Glutamatergic neuron (in vitro differentiated cells): ENCODE measurements around the gene BTNL2. TPM values are rescaled to one million over a fixed set of nuclear protein-coding genes. Genes with fewer than 3 reads are reported as not detected.

Experiments used
- DNase-seq: peaks from one replicate; pipeline ENCODE4 v3.0.0; 2022
- H3K27ac Mint-ChIP-seq: one replicate; pipeline ENCODE4 v1.8.0; 2020; ENCODE audit warnings: mild to moderate bottlenecking, mixed read lengths, inconsistent platforms; ENCODE audit not compliant: unreplicated experiment
- H3K27me3 Mint-ChIP-seq: one replicate; pipeline ENCODE4 v1.8.0; 2020; ENCODE audit warnings: mild to moderate bottlenecking, moderate library complexity, mixed read lengths, inconsistent platforms; ENCODE audit not compliant: unreplicated experiment
- H3K36me3 Mint-ChIP-seq: one replicate; pipeline ENCODE4 v1.8.0; 2020; ENCODE audit warnings: mild to moderate bottlenecking, mixed read lengths, inconsistent platforms; ENCODE audit not compliant: unreplicated experiment
- H3K4me1 Mint-ChIP-seq: one replicate; pipeline ENCODE4 v1.8.0; 2020; ENCODE audit warnings: mild to moderate bottlenecking, low read depth, mixed read lengths, inconsistent platforms; ENCODE audit not compliant: unreplicated experiment
- H3K4me3 Mint-ChIP-seq: one replicate; pipeline ENCODE4 v1.8.0; 2020; ENCODE audit warnings: mild to moderate bottlenecking, mixed read lengths, inconsistent platforms; ENCODE audit not compliant: unreplicated experiment
- H3K9me3 Mint-ChIP-seq: one replicate; pipeline ENCODE4 v1.8.0; 2020; ENCODE audit warnings: mild to moderate bottlenecking, moderate library complexity, mixed read lengths, inconsistent platforms; ENCODE audit not compliant: unreplicated experiment
- total RNA-seq: library from RNA; stranded (reverse); fragmentation: NEBNext Ultra II Directional; extraction: Animal tissue kit (Norgen Biotek cat#: 25700); gene quantifications from one replicate; pipeline ENCODE4 v1.2.1, GENCODE V29; 2021; ENCODE audit not compliant: unreplicated experiment
- TF ChIP-seq, protein P1 (sequence below): fragments of 200-600 bp; sonication (generic); IDR thresholded peaks from one replicate; pipeline ENCODE4 v1.5.0; 2021; ENCODE audit not compliant: partially characterized antibody, unreplicated experiment

BTNL2 gene
- total RNA-seq, 1 donor from 2014 or later, result not detected

DNA sequence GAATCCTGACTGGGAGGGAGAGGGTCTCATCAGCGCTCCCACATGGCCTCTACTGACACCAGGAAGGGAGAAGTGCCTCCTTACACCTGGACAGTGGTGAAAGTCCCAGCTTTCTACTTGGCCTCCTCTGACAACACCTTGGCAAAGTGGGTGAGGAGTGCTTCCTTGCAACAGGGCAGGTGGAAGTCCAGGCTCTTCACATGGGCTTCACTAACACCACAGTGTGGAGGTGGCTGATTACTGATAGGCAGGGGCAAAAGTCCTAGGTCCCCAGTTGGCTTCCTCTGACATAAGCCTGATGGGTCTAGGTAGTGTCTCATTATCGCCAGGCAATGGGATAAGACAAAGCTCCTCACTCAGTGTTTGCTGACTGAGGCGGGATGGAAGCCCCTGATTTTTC lies 23.2 kb upstream of the BTNL2 start:
- no peaks in the 10 kb centered on the region for H3K36me3 Mint-ChIP-seq
- H3K9me3 Mint-ChIP-seq, result no peaks in the 10 kb centered on the region
- H3K27me3 Mint-ChIP-seq, result no peaks in the 10 kb centered on the region
- H3K27ac Mint-ChIP-seq, result no peak overlapping the region
- H3K4me3 Mint-ChIP-seq, result no peak overlapping the region
- H3K4me1 Mint-ChIP-seq, result no peaks in the 10 kb centered on the region
- TF ChIP-seq, protein P1, sequence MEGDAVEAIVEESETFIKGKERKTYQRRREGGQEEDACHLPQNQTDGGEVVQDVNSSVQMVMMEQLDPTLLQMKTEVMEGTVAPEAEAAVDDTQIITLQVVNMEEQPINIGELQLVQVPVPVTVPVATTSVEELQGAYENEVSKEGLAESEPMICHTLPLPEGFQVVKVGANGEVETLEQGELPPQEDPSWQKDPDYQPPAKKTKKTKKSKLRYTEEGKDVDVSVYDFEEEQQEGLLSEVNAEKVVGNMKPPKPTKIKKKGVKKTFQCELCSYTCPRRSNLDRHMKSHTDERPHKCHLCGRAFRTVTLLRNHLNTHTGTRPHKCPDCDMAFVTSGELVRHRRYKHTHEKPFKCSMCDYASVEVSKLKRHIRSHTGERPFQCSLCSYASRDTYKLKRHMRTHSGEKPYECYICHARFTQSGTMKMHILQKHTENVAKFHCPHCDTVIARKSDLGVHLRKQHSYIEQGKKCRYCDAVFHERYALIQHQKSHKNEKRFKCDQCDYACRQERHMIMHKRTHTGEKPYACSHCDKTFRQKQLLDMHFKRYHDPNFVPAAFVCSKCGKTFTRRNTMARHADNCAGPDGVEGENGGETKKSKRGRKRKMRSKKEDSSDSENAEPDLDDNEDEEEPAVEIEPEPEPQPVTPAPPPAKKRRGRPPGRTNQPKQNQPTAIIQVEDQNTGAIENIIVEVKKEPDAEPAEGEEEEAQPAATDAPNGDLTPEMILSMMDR, result no peak
- DNase-seq, result no peak

DNA sequence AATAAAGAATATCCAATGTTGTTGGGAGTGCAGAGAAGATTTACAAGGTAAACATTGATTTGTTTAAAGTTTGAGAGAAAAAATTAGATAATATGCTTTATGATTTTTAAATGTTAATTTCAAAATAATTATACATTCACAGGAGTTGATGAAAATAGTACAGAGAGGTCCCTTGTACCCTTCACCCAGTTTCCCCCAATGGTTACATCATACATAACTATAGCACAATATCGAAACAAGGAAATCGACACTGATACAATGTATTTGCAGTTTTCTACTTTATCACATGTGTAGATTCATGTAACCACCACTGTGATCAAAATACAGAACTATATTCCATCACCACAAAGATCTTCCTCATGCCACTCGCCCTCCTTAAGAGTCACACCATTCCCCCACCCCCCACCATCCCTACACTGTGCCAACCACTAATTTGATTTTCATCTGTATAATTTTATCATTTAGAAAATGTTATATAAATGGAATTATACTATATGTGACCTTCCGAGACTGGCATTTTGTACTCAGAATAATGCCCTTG lies 21.0 kb upstream of the BTNL2 start:
- H3K9me3 Mint-ChIP-seq, result no peaks in the 10 kb centered on the region
- H3K4me1 Mint-ChIP-seq, result no peaks in the 10 kb centered on the region
- no peaks in the 10 kb centered on the region for H3K36me3 Mint-ChIP-seq
- H3K27me3 Mint-ChIP-seq, result peaks cover 2% of the 10 kb centered on the region
- TF ChIP-seq, protein P1, result no peak
- H3K27ac Mint-ChIP-seq, result no peak overlapping the region
- H3K4me3 Mint-ChIP-seq, result no peak overlapping the region
- DNase-seq, result no peak

DNA sequence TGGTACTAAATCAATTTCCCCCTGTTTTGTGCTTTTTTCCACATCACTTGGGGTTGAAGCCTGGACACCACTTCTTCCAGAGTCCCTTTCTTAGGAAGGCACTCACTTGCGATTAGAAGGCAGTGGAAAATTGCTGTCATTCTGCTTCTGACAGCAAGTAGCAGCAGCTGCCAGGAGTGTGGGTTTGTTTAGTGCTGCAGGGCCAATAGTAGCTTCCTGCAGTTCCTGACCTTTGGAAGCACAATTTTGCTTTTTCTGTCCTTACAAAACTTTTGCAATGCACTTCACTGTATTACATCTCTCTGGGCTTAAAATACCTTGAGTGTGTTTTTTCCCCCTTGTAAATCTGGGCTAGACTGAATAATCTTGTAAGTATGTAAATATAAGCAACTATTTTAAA lies 20.2 kb upstream of the BTNL2 start:
- H3K9me3 Mint-ChIP-seq, result no peaks in the 10 kb centered on the region
- peaks cover 2% of the 10 kb centered on the region for H3K4me1 Mint-ChIP-seq
- no peak overlapping the region for H3K4me3 Mint-ChIP-seq
- H3K27me3 Mint-ChIP-seq, result peaks cover 2% of the 10 kb centered on the region
- DNase-seq, result no peak
- H3K27ac Mint-ChIP-seq, result no peak overlapping the region
- H3K36me3 Mint-ChIP-seq, result no peaks in the 10 kb centered on the region
- TF ChIP-seq, protein P1, result no peak

DNA sequence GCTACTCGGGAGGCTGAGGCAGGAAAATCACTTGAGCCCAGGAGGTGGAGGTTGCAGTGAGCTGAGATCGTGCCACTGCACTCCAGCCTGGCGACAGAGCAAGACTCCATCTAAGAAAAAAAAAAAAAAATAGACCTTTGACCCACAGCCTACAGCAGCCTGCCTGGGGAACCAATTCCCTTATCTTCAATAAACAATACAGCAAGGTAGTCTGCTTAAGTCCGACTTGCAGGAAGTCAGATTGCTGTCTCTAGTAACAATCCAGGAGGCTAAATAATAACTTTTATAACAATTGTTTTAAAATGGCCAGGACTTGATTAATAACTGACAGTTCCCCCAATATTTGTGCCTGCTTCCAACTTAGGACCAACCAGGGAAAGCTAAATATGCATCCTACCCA lies 19.4 kb upstream of the BTNL2 start:
- Mint-ChIP-seq H3K4me1 (peaks cover 2% of the 10 kb centered on the region), H3K9me3 (no peaks in the 10 kb centered on the region), H3K27me3 (peaks cover 3% of the 10 kb centered on the region), H3K4me3 (no peak overlapping the region), H3K27ac (no peak overlapping the region), H3K36me3 (no peaks in the 10 kb centered on the region)
- TF ChIP-seq, protein P1, result no peak
- no peak for DNase-seq

DNA sequence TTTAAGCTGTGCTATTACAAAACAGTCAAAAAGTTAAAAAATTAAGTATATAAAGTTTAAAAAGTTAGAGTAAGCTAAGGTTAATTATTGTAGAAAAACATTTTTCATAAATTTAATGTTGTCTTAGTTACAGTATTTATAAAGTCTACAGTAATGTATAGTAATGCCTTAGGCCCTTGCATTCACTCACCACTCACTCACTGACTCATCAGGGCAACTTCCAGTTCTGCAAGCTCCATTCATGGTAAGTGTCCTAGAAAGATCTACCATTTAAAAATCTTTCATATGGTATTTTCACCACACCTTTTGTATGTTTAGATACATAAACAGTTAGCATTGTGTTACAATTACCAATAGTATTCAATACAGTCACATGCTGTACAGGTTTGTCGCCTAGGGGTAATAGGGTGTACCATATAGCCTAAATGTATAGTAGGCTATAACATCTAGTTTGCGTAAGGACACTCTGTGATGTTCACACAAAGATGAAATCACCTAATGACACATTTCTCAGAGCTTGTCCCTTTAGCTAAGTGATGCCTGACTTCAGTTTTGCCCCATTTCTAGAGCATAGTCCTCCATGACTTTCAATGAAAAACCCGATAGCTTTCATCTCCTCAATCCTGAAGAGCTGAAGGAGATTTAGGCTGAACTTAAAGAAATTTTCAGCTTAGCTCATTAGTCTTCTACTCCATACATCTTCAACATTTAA lies 17.8 kb upstream of the BTNL2 start:
- H3K4me3 Mint-ChIP-seq, result no peak overlapping the region
- no peak for DNase-seq

More for the DNA sequence above, 17.8 kb upstream of the BTNL2 start:
- no peaks in the 10 kb centered on the region for H3K36me3 Mint-ChIP-seq
- peaks cover 3% of the 10 kb centered on the region for H3K27me3 Mint-ChIP-seq
- TF ChIP-seq, protein P1, result no peak
- H3K4me1 Mint-ChIP-seq, result peaks cover 2% of the 10 kb centered on the region
- H3K9me3 Mint-ChIP-seq, result no peaks in the 10 kb centered on the region
- no peak overlapping the region for H3K27ac Mint-ChIP-seq
